Thyroid gland (tissue), 4 donors: ENCODE measurements around the gene DDHD1.

Experiments
- CTCF ChIP-seq, 6 experiments: fragments of 200-600 bp in 3 of 6; fragments of 450-650 bp in 3 of 6; sonication (generic) in 3 of 6; IDR thresholded peaks; one replicate each; pipeline ENCODE4 v1.5.1; 2016 to 2019; ENCODE audit warnings: antibody characterized with exemption in 6 of 6, mild to moderate bottlenecking in 2 of 6, inconsistent platforms in 1 of 6, moderate library complexity in 1 of 6
- POLR2A ChIP-seq, 2 donors: fragments of 450-650 bp; IDR thresholded peaks; one replicate each; pipeline ENCODE4 v1.6.1; 2017; ENCODE audit warnings: antibody characterized with exemption in 2 of 2, mild to moderate bottlenecking in 2 of 2, moderate library complexity in 1 of 2

GRCh38 chr14:53003776-53004175 lies 149.3 kb downstream of the DDHD1 start:
- TF ChIP-seq CTCF (IDR thresholded peaks at IDR 0.05) (no peak), POLR2A (IDR thresholded peaks at IDR 0.05) (no peak)
